Adipocyte (in vitro differentiated cells): ENCODE measurements around the gene NCF2.
A peak's percentile ranks its signal among the peaks of the same experiment; 100 is the strongest.
"Not testable (repeated sequence)": the region's sequence is repeated elsewhere in the genome, so short reads cannot be mapped to it uniquely, and the experiment has no call there.

ENCODE experiments used
- DNase-seq: peaks from one replicate; pipeline ENCODE4 v3.0.0-alpha.2; 2015; ENCODE audit warnings: low read depth
- H3K27me3 ChIP-seq: replicated peaks from 2 replicates; pipeline ENCODE4 v1.7.0; 2013; ENCODE audit warnings: mild to moderate bottlenecking, low read length, moderate library complexity; ENCODE audit not compliant: control insufficient read depth, insufficient read depth
- H3K36me3 ChIP-seq: 2 replicates; pipeline ENCODE4 v1.7.0; 2013; ENCODE audit warnings: low read length, mild to moderate bottlenecking, moderate library complexity; ENCODE audit not compliant: control insufficient read depth, insufficient read depth, severe bottlenecking
- H3K4me1 ChIP-seq: 2 replicates; pipeline ENCODE4 v1.7.0; 2013; ENCODE audit warnings: mild to moderate bottlenecking, low read length, moderate library complexity; ENCODE audit not compliant: control insufficient read depth, insufficient read depth
- H3K4me3 ChIP-seq: 2 replicates; pipeline ENCODE4 v1.7.0; 2013; ENCODE audit warnings: mild to moderate bottlenecking, low read length, moderate library complexity
- H3K9ac ChIP-seq: 2 replicates; pipeline ENCODE4 v1.7.0; 2013; ENCODE audit warnings: mild to moderate bottlenecking, low read length, moderate library complexity
- H3K9me3 ChIP-seq: 2 replicates; pipeline ENCODE4 v1.7.0; 2013; ENCODE audit warnings: mild to moderate bottlenecking, low read length, moderate library complexity; ENCODE audit not compliant: control insufficient read depth

The NCF2 gene

GRCh38 chr1:183632114-183632513, 41.9 kb upstream of the NCF2 start:
- Histone ChIP-seq H3K4me1 (peaks cover 61% of the 10 kb centered on the region), H3K27me3 (no peaks in the 10 kb centered on the region), H3K4me3 (peak overlapping the region; percentile 92), H3K36me3 (peaks cover 30% of the 10 kb centered on the region), H3K9me3 (no peaks in the 10 kb centered on the region), H3K9ac (peak overlapping the region; percentile 98)
- peak; percentile 86 for DNase-seq

- peaks cover 35% of the 10 kb centered on the region for H3K36me3 ChIP-seq
- no peaks in the 10 kb centered on the region for H3K9me3 ChIP-seq
- no peaks in the 10 kb centered on the region for H3K27me3 ChIP-seq
- peak overlapping the region; percentile 98 for H3K9ac ChIP-seq
- DNase-seq, result peak; percentile 33
- peak overlapping the region; percentile 92 for H3K4me3 ChIP-seq
- peaks cover 67% of the 10 kb centered on the region for H3K4me1 ChIP-seq
Observed at GRCh38 chr1:183630748-183631147, 40.5 kb upstream of the NCF2 start.

- H3K27me3 ChIP-seq, result no peaks in the 10 kb centered on the region
- no peaks in the 10 kb centered on the region for H3K9me3 ChIP-seq
- H3K4me1 ChIP-seq, result peaks cover 69% of the 10 kb centered on the region
- H3K36me3 ChIP-seq, result peaks cover 48% of the 10 kb centered on the region
- H3K4me3 ChIP-seq, result no peak overlapping the region
- no peak overlapping the region for H3K9ac ChIP-seq
- no peak for DNase-seq
Observed at GRCh38 chr1:183628537-183628936, 38.3 kb upstream of the NCF2 start.

GRCh38 chr1:183626236-183626635, 36.0 kb upstream of the NCF2 start:
- peak overlapping the region; percentile 7 for H3K4me3 ChIP-seq
- peak overlapping the region; percentile 28 for H3K9ac ChIP-seq
- peaks cover 63% of the 10 kb centered on the region for H3K4me1 ChIP-seq
- H3K9me3 ChIP-seq, DNase-seq, H3K27me3 ChIP-seq: not testable (repeated sequence)
- H3K36me3 ChIP-seq, result peaks cover 51% of the 10 kb centered on the region

GRCh38 chr1:183622884-183623785, 32.9 kb upstream of the NCF2 start:
- H3K27me3 ChIP-seq, result no peaks in the 10 kb centered on the region
- no peak overlapping the region for H3K9ac ChIP-seq
- no peaks in the 10 kb centered on the region for H3K9me3 ChIP-seq
- H3K36me3 ChIP-seq, result peaks cover 27% of the 10 kb centered on the region
- H3K4me1 ChIP-seq, result peaks cover 35% of the 10 kb centered on the region
- no peak overlapping the region for H3K4me3 ChIP-seq
- peak; percentile 65 for DNase-seq

- no peak for DNase-seq
- Histone ChIP-seq H3K36me3 (peaks cover 20% of the 10 kb centered on the region), H3K27me3 (no peaks in the 10 kb centered on the region), H3K9ac (no peak overlapping the region), H3K9me3 (no peaks in the 10 kb centered on the region), H3K4me1 (peaks cover 29% of the 10 kb centered on the region), H3K4me3 (no peak overlapping the region)
Observed at GRCh38 chr1:183622013-183622412, 31.8 kb upstream of the NCF2 start.

GRCh38 chr1:183620311-183620710, 30.1 kb upstream of the NCF2 start:
- Histone ChIP-seq H3K27me3 (no peaks in the 10 kb centered on the region), H3K4me3 (no peak overlapping the region), H3K9ac (no peak overlapping the region), H3K9me3 (no peaks in the 10 kb centered on the region), H3K36me3 (peaks cover 12% of the 10 kb centered on the region), H3K4me1 (peaks cover 15% of the 10 kb centered on the region)
- DNase-seq, result no peak

GRCh38 chr1:183619781-183620180, 29.5 kb upstream of the NCF2 start:
- Histone ChIP-seq H3K27me3 (no peaks in the 10 kb centered on the region), H3K4me1 (peaks cover 15% of the 10 kb centered on the region), H3K9ac (no peak overlapping the region), H3K4me3 (no peak overlapping the region), H3K9me3 (no peaks in the 10 kb centered on the region), H3K36me3 (peaks cover 8% of the 10 kb centered on the region)
- DNase-seq, result no peak

GRCh38 chr1:183618202-183618601, 27.9 kb upstream of the NCF2 start:
- DNase-seq, H3K4me3 ChIP-seq, H3K27me3 ChIP-seq, H3K36me3 ChIP-seq, H3K9me3 ChIP-seq, H3K9ac ChIP-seq: not testable (repeated sequence)
- peaks cover 11% of the 10 kb centered on the region for H3K4me1 ChIP-seq

GRCh38 chr1:183612975-183613374, 22.7 kb upstream of the NCF2 start:
- H3K4me1 ChIP-seq, result peaks cover 21% of the 10 kb centered on the region
- DNase-seq, H3K9ac ChIP-seq, H3K27me3 ChIP-seq, H3K36me3 ChIP-seq, H3K9me3 ChIP-seq, H3K4me3 ChIP-seq: not testable (repeated sequence)

- no peak for DNase-seq
- no peak overlapping the region for H3K4me3 ChIP-seq
- no peak overlapping the region for H3K9ac ChIP-seq
- no peaks in the 10 kb centered on the region for H3K27me3 ChIP-seq
- peaks cover 24% of the 10 kb centered on the region for H3K4me1 ChIP-seq
- H3K9me3 ChIP-seq, result no peaks in the 10 kb centered on the region
- H3K36me3 ChIP-seq, result no peaks in the 10 kb centered on the region
Observed at GRCh38 chr1:183612407-183612806, 22.1 kb upstream of the NCF2 start.
